Dedifferentiated amniotic fluid mesenchymal stem cell (primary cell): ENCODE measurements around the gene NPSR1.
"Not testable (repeated sequence)": the region's sequence is repeated elsewhere in the genome, so short reads cannot be mapped to it uniquely, and the experiment has no call there.

Experiments used
- DNase-seq: peaks from one replicate; pipeline ENCODE4 v3.0.0-alpha.2; 2016; ENCODE audit errors: extremely low spot score

NPSR1 gene

GRCh38 chr7:34657632-34658268, at the start of gene NPSR1:
NPSR1 (plus strand) TSS chr7:34658218; CDS start chr7:34658413, 195 bp downstream.
- no peak for DNase-seq

- DNase-seq = no peak
Measured at GRCh38 chr7:34612661-34613060, 45.4 kb upstream of the NPSR1 start.

GRCh38 chr7:34620425-34620824, 37.6 kb upstream of the NPSR1 start:
- no peak for DNase-seq

- no peak for DNase-seq
Measured at GRCh38 chr7:34622182-34622581, 35.8 kb upstream of the NPSR1 start.

GRCh38 chr7:34622771-34623250, 35.2 kb upstream of the NPSR1 start:
- DNase-seq = no peak

- not testable (repeated sequence) for DNase-seq
Measured at GRCh38 chr7:34628618-34629017, 29.4 kb upstream of the NPSR1 start.

GRCh38 chr7:34652809-34653208, 5.2 kb upstream of the NPSR1 start:
- DNase-seq = no peak

GRCh38 chr7:34653787-34654186, 4.2 kb upstream of the NPSR1 start:
- peak; percentile 4 for DNase-seq

GRCh38 chr7:34655384-34655783, 2.6 kb upstream of the NPSR1 start:
- DNase-seq = no peak

GRCh38 chr7:34656041-34656440, 2.0 kb upstream of the NPSR1 start:
- DNase-seq = no peak

GRCh38 chr7:34659472-34660075, 1.6 kb downstream of the NPSR1 start:
- no peak for DNase-seq

GRCh38 chr7:34662058-34662708, 4.2 kb downstream of the NPSR1 start:
- no peak for DNase-seq

- no peak for DNase-seq
Measured at GRCh38 chr7:34664755-34665154, 6.7 kb downstream of the NPSR1 start.

GRCh38 chr7:34672430-34672829, 14.4 kb downstream of the NPSR1 start:
- no peak for DNase-seq

GRCh38 chr7:34673066-34673465, 15.0 kb downstream of the NPSR1 start:
- no peak for DNase-seq

GRCh38 chr7:34675749-34676374, 17.8 kb downstream of the NPSR1 start:
- no peak for DNase-seq

- DNase-seq = no peak
Measured at GRCh38 chr7:34677491-34677890, 19.5 kb downstream of the NPSR1 start.

- no peak for DNase-seq
Measured at GRCh38 chr7:34687529-34687928, 29.5 kb downstream of the NPSR1 start.

GRCh38 chr7:34696415-34696814, 38.4 kb downstream of the NPSR1 start:
- DNase-seq = no peak

- no peak for DNase-seq
Measured at GRCh38 chr7:34709771-34710170, 51.8 kb downstream of the NPSR1 start.

- DNase-seq = no peak
Measured at GRCh38 chr7:34718867-34719266, 60.8 kb downstream of the NPSR1 start.

GRCh38 chr7:34719636-34720035, 61.6 kb downstream of the NPSR1 start:
- DNase-seq = no peak

GRCh38 chr7:34720289-34720688, 62.3 kb downstream of the NPSR1 start:
- DNase-seq = no peak
